SK-N-MC (cell line): ENCODE results near the gene HLCS.
"Not testable (repeated sequence)": the region's sequence is repeated elsewhere in the genome, so short reads cannot be mapped to it uniquely, and the experiment has no call there.

Experiments
- DNase-seq: peaks from one replicate; pipeline ENCODE4 v3.0.0-alpha.2; 2011; ENCODE audit warnings: low read depth, low spot score
- H3K27ac ChIP-seq: fragments of 200-600 bp; sonication (generic); 2 replicates; pipeline ENCODE4 v1.5.1; 2016; ENCODE audit warnings: mixed run types
- H3K36me3 ChIP-seq: fragments of 200-600 bp; sonication (generic); 2 replicates; pipeline ENCODE4 v1.6.1; 2017; ENCODE audit warnings: antibody characterized with exemption, low read length, mixed read lengths; ENCODE audit not compliant: insufficient read depth
- H3K4me3 ChIP-seq: fragments of 200-600 bp; sonication (generic); 2 replicates; pipeline ENCODE4 v1.5.1; 2016
- H3K9ac ChIP-seq: fragments of 200-600 bp; sonication (generic); 2 replicates; pipeline ENCODE4 v1.8.0; 2017; ENCODE audit warnings: mixed run types, mixed read lengths; ENCODE audit not compliant: insufficient read length
- H3K9me3 ChIP-seq: fragments of 200-600 bp; sonication (generic); 2 replicates; pipeline ENCODE4 v1.6.1; 2017; ENCODE audit warnings: low read depth, mild to moderate bottlenecking, antibody characterized with exemption, low read length, moderate library complexity, mixed read lengths
- EZH2 ChIP-seq: fragments of 200-600 bp; sonication (generic); IDR thresholded peaks from one replicate; pipeline ENCODE4 v1.6.1; 2017; ENCODE audit warnings: antibody characterized with exemption
- FOXP2 ChIP-seq: optimal IDR thresholded peaks from 2 replicates; pipeline ENCODE3; 2011; ENCODE audit warnings: mild to moderate bottlenecking, moderate library complexity; ENCODE audit not compliant: insufficient read depth; ENCODE audit errors: extremely low read length, control extremely low read depth
- POLR2AphosphoS5 ChIP-seq: IDR thresholded peaks from 2 replicates; pipeline ENCODE4 v1.6.1; 2012; ENCODE audit warnings: mild to moderate bottlenecking, low read depth, low read length, borderline replicate concordance

HLCS gene

GRCh38 chr21:36828208-36828607 is 138.3 kb downstream of the HLCS start:
- no peaks in the 10 kb centered on the region for H3K9me3 ChIP-seq
- H3K36me3 ChIP-seq, result no peaks in the 10 kb centered on the region
- DNase-seq, result no peak
- TF ChIP-seq POLR2AphosphoS5 (no peak), EZH2 (no peak), FOXP2 (no peak)
- H3K9ac ChIP-seq, result no peak overlapping the region
- no peak overlapping the region for H3K4me3 ChIP-seq
- H3K27ac ChIP-seq, result no peak overlapping the region

GRCh38 chr21:36825658-36826057 is 140.8 kb downstream of the HLCS start:
- H3K4me3 ChIP-seq, result no peak overlapping the region
- TF ChIP-seq POLR2AphosphoS5, result no peak
- no peak for TF ChIP-seq FOXP2
- no peak for TF ChIP-seq EZH2
- no peak for DNase-seq

GRCh38 chr21:36821032-36821299 is 145.5 kb downstream of the HLCS start:
- Histone ChIP-seq H3K36me3 (no peaks in the 10 kb centered on the region), H3K9ac (no peak overlapping the region), H3K9me3 (no peaks in the 10 kb centered on the region), H3K4me3 (no peak overlapping the region), H3K27ac (no peak overlapping the region)
- DNase-seq, result no peak
- TF ChIP-seq EZH2 (no peak), FOXP2 (no peak), POLR2AphosphoS5 (no peak)

More at GRCh38 chr21:36825658-36826057, 140.8 kb downstream of the HLCS start:
- no peaks in the 10 kb centered on the region for H3K36me3 ChIP-seq
- H3K9ac ChIP-seq, result no peak overlapping the region
- H3K9me3 ChIP-seq, result no peaks in the 10 kb centered on the region
- no peak overlapping the region for H3K27ac ChIP-seq

GRCh38 chr21:36820176-36821031 is 146.1 kb downstream of the HLCS start:
- no peak for DNase-seq
- H3K9me3 ChIP-seq, result no peaks in the 10 kb centered on the region
- H3K9ac ChIP-seq, result no peak overlapping the region
- no peak overlapping the region for H3K4me3 ChIP-seq
- H3K27ac ChIP-seq, result no peak overlapping the region
- no peaks in the 10 kb centered on the region for H3K36me3 ChIP-seq
- no peak for TF ChIP-seq POLR2AphosphoS5
- no peak for TF ChIP-seq EZH2
- no peak for TF ChIP-seq FOXP2

GRCh38 chr21:36817732-36818450 is 148.6 kb downstream of the HLCS start:
- H3K36me3 ChIP-seq, result no peaks in the 10 kb centered on the region
- no peak overlapping the region for H3K4me3 ChIP-seq
- DNase-seq, result no peak
- no peak overlapping the region for H3K27ac ChIP-seq
- H3K9me3 ChIP-seq, result no peaks in the 10 kb centered on the region
- H3K9ac ChIP-seq, result no peak overlapping the region
- TF ChIP-seq EZH2, result no peak
- TF ChIP-seq FOXP2, result no peak
- TF ChIP-seq POLR2AphosphoS5, result no peak

GRCh38 chr21:36816561-36817130 is 149.8 kb downstream of the HLCS start:
- DNase-seq, result no peak
- Histone ChIP-seq H3K4me3 (no peak overlapping the region), H3K9me3 (no peaks in the 10 kb centered on the region), H3K36me3 (no peaks in the 10 kb centered on the region), H3K27ac (no peak overlapping the region), H3K9ac (no peak overlapping the region)
- TF ChIP-seq EZH2, result no peak
- no peak for TF ChIP-seq POLR2AphosphoS5
- TF ChIP-seq FOXP2, result no peak

GRCh38 chr21:36816026-36816425 is 150.4 kb downstream of the HLCS start:
- H3K4me3 ChIP-seq, H3K36me3 ChIP-seq, H3K9me3 ChIP-seq, DNase-seq, H3K9ac ChIP-seq, H3K27ac ChIP-seq: not testable (repeated sequence)

GRCh38 chr21:36815284-36815683 is 151.2 kb downstream of the HLCS start:
- no peak for DNase-seq
- Histone ChIP-seq H3K36me3 (no peaks in the 10 kb centered on the region), H3K27ac (no peak overlapping the region), H3K9me3 (no peaks in the 10 kb centered on the region), H3K4me3 (no peak overlapping the region), H3K9ac (no peak overlapping the region)
- TF ChIP-seq POLR2AphosphoS5 (no peak), FOXP2 (no peak), EZH2 (no peak)
